ENCODE data around the gene UBAC2. TPM values are rescaled to one million over a fixed set of nuclear protein-coding genes. Genes with fewer than 3 reads are reported as not detected.

Gene UBAC2
- total RNA-seq, 1 experiment from 2014 or later, result 45.8 TPM

GRCh38 chr13:99305158-99305557 lies 104.5 kb downstream of the UBAC2 start:
- BruUV-seq (replicated peaks), result no TSS peak
- CTCF ChIA-PET, result no interaction called here

DNA sequence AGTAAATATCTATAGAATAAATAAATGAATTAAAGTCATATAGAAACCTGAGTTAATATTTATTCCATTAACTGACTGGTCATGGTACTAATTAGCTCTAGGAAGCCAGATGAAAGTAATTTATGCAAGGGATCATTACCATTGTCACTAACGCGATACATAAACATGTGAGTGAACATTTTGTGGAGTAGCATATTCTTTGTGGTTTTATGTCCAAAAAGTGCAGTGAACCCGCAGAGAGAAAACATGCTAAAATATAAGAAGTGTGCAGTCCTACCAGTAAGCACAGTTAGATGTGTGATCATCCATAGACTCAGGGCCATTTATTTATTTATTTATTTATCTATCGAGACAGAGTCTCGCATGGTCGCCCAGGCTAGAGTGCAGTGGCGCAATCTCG lies 104.9 kb downstream of the UBAC2 start:
- no peak overlapping the region for H3K4me3 ChIP-seq (ENCODE audit: low read depth, low read length, poor library complexity, severe bottlenecking)
- intact Hi-C loops (cut with micrococcal nuclease; ENCODE audit: unreplicated experiment), result no loop called here
- no peaks in the 10 kb centered on the region for H3K36me3 ChIP-seq (ENCODE audit: insufficient read depth, low read length, poor library complexity, severe bottlenecking)
- H3K9me3 ChIP-seq (ENCODE audit: low read depth, low read length, poor library complexity, severe bottlenecking), result no peaks in the 10 kb centered on the region
- ChIA-PET CTCF (no interaction called here), POLR2A (ENCODE audit: low non-redundant PET) (no interaction called here)
- H3K27ac ChIP-seq (ENCODE audit: low read depth, low read length, poor library complexity, severe bottlenecking), result no peak overlapping the region
- no TSS peak for BruUV-seq (replicated peaks)
- no peaks in the 10 kb centered on the region for H3K4me1 ChIP-seq (ENCODE audit: insufficient read depth, low read length, poor library complexity, severe bottlenecking)
- H3K27me3 ChIP-seq (replicated peaks; ENCODE audit: insufficient read depth, low read depth, low read length, poor library complexity), result no peaks in the 10 kb centered on the region
- DNase-seq (ENCODE audit: low spot score), result no peak
- no peak for TF ChIP-seq CTCF (conservative IDR thresholded peaks at IDR 0.05; ENCODE audit: low read depth, low read length)
- TF ChIP-seq EZH2 (IDR thresholded peaks at IDR 0.05; ENCODE audit: borderline replicate concordance, low read depth, low read length, poor library complexity, severe bottlenecking), result no peak

More at GRCh38 chr13:99305158-99305557, 104.5 kb downstream of the UBAC2 start:
- POLR2A ChIA-PET (ENCODE audit: low non-redundant PET), result no interaction called here
- Histone ChIP-seq H3K4me3 (ENCODE audit: low read depth, low read length, poor library complexity, severe bottlenecking) (no peak overlapping the region), H3K4me1 (ENCODE audit: insufficient read depth, low read length, poor library complexity, severe bottlenecking) (no peaks in the 10 kb centered on the region), H3K27me3 (replicated peaks; ENCODE audit: insufficient read depth, low read depth, low read length, poor library complexity) (no peaks in the 10 kb centered on the region), H3K9me3 (ENCODE audit: low read depth, low read length, poor library complexity, severe bottlenecking) (no peaks in the 10 kb centered on the region), H3K27ac (ENCODE audit: low read depth, low read length, poor library complexity, severe bottlenecking) (no peak overlapping the region), H3K36me3 (ENCODE audit: insufficient read depth, low read length, poor library complexity, severe bottlenecking) (no peaks in the 10 kb centered on the region)
- intact Hi-C loops (cut with micrococcal nuclease; ENCODE audit: unreplicated experiment), result no loop called here
- TF ChIP-seq EZH2 (IDR thresholded peaks at IDR 0.05; ENCODE audit: borderline replicate concordance, low read depth, low read length, poor library complexity, severe bottlenecking) (no peak), CTCF (conservative IDR thresholded peaks at IDR 0.05; ENCODE audit: low read depth, low read length) (no peak)
- no peak for DNase-seq (ENCODE audit: low spot score)

DNA sequence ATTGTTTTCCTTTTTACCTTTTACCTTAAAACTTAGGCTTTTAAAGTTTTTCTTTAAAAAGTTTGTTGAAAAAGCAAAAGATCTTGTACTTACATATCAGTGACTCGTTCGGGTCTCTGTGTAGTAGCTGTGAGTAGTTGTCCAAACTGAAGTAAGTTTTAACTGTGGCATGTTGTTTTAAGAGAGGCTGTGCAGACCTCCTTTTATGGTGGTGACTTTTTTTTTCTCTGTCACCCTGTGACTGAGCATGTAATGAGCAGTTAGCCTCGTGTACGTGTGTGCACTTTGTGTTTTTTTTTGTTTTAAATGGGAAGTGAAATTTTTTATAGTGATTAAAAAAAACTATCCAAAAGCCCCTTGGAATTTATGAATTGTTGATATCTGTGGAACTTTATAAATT lies 106.6 kb downstream of the UBAC2 start, which contains the start of gene GPR183:
Gene GPR183 (minus strand): TSS at position 153 of the 400 bp plus-strand sequence. CDS start 11,254 bp downstream, outside the sequence.
- Histone ChIP-seq H3K36me3 (ENCODE audit: insufficient read depth, low read length, poor library complexity, severe bottlenecking) (no peaks in the 10 kb centered on the region), H3K9me3 (ENCODE audit: low read depth, low read length, poor library complexity, severe bottlenecking) (no peaks in the 10 kb centered on the region), H3K4me1 (ENCODE audit: insufficient read depth, low read length, poor library complexity, severe bottlenecking) (no peaks in the 10 kb centered on the region), H3K27ac (ENCODE audit: low read depth, low read length, poor library complexity, severe bottlenecking) (no peak within 1 kb of the TSS), H3K27me3 (replicated peaks; ENCODE audit: insufficient read depth, low read depth, low read length, poor library complexity) (no peaks in the 10 kb centered on the region), H3K4me3 (ENCODE audit: low read depth, low read length, poor library complexity, severe bottlenecking) (no peak within 1 kb of the TSS)
- intact Hi-C loops (cut with micrococcal nuclease; ENCODE audit: unreplicated experiment), result no loop called here
- DNase-seq (ENCODE audit: low spot score), result no peak
- POLR2A ChIA-PET (ENCODE audit: low non-redundant PET), result no interaction called here
- CTCF ChIA-PET, result no interaction called here
- BruUV-seq (replicated peaks), result no TSS peak
- no peak for TF ChIP-seq CTCF (conservative IDR thresholded peaks at IDR 0.05; ENCODE audit: low read depth, low read length)
- no peak for TF ChIP-seq EZH2 (IDR thresholded peaks at IDR 0.05; ENCODE audit: borderline replicate concordance, low read depth, low read length, poor library complexity, severe bottlenecking)
